NCI-H2196 treated with DMSO at 0.1 percent for 48 hours (cell line): ENCODE data around the gene REC114.
"Not testable (repeated sequence)": the region's sequence is repeated elsewhere in the genome, so short reads cannot be mapped to it uniquely, and the experiment has no call there.

Source experiments
- DNase-seq: peaks from one replicate; lab custom pipeline; 2025; ENCODE audit not compliant: unreplicated experiment; lab: John Stamatoyannopoulos, UW

Gene REC114, protein sequence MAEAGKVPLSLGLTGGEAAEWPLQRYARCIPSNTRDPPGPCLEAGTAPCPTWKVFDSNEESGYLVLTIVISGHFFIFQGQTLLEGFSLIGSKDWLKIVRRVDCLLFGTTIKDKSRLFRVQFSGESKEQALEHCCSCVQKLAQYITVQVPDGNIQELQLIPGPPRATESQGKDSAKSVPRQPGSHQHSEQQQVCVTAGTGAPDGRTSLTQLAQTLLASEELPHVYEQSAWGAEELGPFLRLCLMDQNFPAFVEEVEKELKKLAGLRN

DNA sequence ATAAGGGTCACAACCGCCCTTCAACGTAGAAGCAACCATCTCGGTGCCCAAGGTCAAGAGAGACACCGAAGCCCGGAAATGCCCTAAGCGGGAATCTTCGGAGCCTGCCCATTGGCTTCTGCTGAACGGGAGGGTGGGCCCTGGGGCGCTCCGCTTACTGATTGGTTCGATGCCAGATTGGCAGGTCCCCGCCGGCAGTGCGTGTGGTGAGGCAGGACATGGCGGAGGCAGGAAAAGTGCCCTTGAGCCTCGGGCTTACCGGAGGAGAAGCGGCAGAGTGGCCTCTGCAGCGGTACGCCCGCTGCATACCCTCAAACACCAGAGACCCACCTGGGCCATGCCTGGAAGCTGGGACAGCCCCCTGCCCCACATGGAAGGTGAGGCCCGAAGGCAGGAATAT, at the start of gene REC114:
TSS of gene REC114 (plus strand) at position 197 of the 400 bp plus-strand sequence. CDS start at position 219, 22 bp downstream.
- no peak for DNase-seq

DNA sequence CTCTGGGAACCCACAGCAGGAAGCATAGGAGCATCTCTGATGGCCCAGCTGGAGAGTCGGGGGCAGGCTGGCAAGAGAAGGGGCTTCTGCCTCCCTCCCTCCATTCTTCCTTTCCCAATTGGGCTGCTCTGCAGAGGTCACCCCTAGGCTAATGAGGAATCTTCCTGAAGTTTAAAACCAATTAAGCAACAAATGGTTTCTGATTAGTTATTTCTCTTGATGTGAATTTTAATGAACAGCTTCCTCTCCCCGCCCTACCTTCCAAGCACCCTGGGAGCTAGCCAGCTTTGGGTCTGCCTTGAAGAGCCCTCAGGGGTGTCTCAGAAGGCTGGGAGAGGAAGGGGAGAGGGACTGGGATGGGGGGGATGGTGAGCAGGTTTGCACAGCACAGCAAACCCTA, 49.6 kb upstream of the REC114 start:
- no peak for DNase-seq

DNA sequence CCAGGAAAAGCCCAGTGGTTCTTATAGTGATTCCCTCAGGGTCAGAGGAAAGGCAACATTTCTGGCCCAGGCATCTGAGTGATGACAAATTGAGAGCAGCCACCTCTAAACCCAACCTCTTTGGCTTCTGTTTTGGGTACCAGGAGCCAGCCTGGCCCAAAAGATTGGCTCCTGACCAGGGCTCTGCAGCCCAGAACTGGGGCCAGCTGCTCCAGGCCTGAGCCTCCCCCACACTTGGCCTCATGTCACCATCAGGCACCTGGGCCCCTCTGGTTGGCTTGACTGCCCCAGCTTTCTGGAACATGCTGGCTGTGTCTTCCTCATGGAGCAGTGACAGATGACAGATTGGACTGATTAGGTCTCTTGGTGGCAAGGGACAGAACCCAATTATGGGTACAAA, 48.2 kb upstream of the REC114 start:
- DNase-seq: no peak

DNA sequence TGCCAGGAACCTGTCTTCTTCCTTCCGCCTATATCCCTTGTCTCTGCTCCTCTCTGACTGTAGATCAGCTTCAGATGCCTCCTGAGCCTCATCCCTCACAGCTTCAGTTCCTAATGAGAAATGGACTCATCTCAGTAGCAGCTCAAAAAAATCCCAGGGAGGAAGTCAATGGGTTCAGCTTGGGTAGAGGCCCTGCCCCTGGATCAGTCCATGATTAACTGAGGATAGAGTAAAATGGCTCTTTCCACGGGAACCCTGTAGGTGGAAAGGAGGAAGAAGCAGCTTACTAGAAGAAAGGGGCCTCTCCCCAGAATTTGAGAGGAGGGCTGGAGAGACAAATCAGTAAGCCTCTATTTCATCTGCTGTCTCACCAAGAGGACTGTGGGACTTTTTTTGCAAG, 47.3 kb upstream of the REC114 start:
- DNase-seq: no peak

DNA sequence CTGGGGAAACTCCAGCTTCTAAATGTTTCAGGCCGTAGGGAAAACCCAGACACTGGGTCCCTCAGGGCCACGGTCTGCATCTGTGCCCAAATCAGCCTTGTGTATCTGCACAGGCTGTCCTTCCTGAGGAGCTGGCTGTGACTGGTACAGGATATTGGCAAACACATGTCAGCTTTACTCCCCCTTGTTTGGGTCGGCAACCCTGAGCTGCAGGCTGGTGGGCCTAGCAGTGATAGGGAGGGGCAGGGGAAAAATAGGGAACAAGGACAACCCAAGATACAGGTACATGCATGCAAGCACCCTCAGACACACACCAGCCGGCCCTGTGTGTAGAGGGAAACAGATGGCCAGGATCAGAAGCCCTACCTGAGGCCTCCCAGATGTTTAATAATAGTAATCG, 45.5 kb upstream of the REC114 start:
- no peak for DNase-seq

DNA sequence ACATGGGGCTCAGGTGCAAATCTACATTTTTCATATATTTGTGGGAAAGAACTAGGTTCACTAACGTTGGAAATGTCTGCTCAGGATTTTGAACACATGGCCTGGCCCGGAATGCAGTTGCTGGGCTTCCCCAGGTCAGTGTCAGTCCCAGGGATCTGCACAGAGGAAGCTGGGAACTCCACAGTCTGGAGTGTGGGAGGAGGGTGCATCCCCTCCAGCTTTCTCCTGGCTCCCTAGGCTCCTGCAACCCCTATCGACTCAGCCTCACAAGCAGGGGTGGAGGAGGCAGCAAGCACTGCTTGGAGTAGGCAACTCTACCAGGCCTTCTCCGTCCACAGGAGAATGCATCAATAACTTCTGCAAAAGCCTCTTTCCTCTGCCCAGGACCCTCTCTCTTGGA, 44.1 kb upstream of the REC114 start:
- DNase-seq: no peak

DNA sequence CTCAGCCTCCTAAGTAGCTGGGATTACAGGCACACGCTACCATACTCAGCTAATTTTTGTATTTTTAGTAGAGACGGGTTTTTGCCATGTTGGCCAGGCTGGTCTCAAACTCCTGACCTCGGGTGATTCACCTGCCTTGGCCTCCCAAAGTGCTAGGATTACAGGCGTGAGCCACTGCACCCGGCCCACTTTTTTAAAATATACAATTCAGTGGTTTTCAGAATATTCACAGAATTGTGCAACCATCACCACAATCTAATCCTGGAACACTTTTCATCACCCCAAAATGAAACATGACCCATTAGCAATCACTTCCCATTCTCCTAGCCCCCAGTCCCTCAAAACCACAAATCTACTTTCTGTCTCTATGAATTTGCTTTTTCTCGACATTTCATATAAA, 42.7 kb upstream of the REC114 start:
- not testable (repeated sequence) for DNase-seq

DNA sequence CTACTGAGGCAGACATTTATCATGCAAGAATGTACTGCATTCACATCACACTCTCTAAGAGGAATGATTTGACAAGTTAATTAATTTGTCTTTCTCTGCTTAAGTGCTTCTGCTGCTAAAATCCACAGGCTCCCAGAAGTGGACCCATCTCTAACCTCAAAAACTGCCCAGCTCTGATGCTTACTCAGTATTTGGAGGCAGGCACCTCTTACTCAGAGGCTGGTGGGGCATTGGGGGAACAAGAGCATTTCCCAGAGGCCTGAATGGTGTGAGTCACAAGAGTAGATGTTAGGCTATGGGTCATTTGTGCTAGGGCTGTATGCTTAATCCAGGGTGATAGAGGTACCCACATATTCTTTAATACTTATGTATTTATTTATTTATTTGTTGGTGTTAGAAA, 39.8 kb upstream of the REC114 start:
- DNase-seq: no peak

DNA sequence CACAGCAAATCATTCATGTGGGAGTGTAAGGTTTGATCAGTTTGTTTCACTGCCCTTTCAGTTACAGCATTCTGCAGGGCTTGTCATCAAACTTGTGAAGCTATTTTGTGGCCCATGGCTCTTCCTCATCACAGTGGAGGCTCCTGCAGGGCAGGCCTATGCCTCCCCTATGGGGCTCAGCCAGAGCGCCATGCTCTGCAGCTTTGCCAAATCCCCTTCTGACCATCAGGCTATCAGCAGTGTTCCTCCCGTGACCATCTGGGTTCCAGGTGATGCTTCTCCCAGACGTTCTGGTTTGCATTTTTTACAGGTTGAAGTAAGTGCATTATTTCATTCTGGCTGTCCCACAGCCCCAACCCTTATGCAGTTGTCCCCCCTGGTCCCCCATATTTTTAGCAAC, 28.1 kb upstream of the REC114 start:
- no peak for DNase-seq

DNA sequence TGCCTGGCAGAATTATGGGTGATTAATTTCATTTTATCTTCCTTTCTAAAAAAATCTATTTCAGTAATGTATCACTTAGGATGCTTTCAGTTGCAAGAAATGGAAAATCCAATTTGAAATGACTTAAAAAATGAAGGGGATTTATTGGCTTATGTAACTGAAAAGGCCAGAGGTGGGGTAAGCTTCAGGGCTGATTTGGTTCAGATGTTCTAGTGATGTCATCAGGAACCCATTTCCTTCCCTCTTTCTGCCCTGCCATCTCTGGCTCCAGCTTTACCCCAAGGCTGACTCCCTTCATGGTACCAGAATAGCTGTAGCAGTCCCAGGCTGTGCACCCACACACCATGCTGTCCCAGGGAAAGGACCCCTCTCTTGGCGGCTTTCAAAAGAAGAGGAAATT, 18.5 kb upstream of the REC114 start:
- DNase-seq: no peak

DNA sequence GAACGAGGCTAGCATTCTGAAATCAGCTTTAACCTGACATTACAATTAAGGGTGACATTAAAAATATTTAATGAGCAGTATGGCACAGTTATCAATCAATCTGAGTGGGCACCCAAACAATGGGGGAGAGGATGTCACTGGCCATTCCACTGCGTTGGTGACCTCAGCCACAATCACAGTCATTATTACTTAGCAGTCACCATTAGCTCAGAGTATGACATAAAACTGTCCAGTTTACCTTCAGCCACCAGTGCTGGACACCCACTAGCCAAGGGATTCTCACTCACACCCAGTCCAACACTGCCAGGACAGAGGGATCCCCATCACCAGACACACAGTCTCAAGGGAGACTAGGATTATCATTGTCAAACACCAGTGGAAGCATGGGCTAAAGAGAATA, 17.5 kb upstream of the REC114 start:
- no peak for DNase-seq

DNA sequence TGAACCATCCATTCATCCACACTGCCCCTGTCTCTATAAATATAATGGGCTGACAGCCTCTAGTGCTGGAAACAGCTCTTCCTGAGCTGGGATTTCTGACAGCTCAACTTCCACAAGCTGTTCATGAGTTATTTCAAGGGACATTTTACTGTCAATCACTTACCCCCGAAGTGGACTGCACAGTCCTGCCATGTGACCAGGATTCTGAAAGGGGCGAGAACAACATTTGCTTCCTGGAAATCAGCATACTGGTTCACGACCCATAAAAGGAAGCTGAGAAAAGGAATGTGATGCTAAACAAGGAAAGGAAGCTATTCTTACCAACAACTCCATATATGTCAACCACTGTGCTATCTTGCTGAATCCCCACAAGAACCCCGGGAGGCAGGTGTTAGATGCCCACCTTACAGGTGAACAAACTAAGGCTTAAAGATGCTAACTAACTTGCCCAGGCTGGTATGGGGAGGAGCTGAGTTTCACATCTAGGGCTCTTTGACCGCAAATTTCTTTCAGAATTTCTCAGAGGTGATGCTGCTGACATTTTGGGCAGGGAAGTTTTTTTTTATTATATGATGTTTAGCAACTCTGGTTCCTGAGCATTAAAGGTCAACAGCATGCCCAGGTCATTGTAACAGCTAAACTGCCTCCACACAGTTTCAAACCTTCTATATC, 16.5 kb upstream of the REC114 start:
- DNase-seq: no peak

DNA sequence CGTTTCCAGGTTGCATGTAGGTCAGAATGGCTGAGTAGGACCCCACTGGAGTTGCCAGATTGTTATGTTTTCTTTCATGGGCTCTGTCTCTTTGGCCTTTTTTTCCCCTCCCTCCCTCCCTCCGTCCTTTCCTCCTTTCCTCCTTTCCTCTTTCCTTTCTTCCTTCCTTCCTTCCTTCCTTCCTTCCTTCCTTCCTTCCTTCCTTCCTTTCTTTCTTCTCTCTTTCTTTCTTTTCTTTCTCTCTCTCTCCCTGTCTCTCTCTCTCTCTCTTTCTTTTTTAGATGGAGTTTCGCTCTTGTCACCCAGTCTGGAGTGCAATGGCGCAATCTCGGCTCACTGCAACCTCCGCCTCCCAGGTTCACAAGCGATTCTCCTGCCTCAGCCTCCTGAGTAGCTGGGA, 11.6 kb upstream of the REC114 start:
- DNase-seq: not testable (repeated sequence)

DNA sequence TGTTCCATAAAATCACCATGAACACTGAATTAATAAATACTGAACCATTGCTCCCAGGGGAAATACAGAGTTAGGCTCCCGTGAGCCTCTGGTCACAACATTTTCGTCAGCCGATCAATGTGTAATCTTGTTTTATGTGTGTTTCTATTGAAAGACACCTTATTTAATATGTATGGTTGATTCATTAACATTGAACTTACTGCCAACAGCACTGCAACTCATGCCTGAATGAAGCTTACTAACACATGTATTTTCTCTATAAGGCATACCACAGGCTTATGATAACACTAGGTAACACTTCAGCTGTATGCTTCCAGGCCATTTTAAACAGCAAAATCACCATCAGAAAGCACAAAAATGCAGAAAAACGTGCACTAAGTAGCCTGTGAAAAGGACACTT, 9.1 kb upstream of the REC114 start:
- DNase-seq: no peak

DNA sequence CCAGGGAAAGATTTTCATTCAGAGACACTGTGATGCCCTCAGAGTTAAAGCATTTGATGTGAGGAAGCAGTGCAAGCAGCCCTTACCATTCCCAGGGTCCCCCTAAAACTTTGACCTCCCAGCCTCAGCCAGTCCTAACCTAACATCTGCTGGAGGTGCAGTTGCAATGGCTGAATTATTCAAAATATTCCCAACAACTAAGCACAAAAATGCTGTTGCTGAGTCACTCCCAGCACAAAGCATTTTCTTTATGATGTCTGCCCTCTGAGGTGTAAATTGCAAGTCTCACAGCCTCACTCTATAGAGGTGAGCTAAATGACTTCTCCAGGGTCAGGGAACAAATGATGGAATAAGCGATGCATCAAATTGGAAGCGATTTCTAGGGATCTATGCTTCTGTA, 6.4 kb upstream of the REC114 start:
- no peak for DNase-seq

DNA sequence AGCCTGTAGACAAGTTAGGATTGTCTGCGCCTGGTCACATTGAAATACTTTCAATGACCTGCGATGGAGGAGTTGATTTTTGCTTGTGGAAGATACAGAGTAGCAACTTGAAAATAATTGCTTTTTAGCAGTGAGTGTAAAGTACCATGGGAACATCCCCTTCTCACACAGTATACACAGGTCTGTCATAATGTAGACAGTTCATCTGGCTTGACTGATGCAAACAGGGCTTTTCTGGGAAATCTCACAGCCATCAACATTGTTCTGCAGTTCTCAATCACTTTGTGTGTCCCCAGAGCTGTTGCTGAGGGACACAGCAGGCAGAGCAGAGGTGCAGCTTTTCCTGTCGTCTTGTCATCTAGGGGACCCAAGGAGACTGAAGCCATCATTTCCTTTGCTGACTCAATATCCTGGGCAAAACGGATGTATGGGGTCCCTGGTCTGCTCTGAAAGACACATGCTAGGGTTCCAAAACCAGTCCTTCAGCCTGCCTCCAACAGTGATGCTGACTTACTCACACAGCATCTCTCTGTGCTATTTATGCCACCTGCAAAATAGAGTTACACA, 5.3 kb upstream of the REC114 start:
- DNase-seq: no peak

DNA sequence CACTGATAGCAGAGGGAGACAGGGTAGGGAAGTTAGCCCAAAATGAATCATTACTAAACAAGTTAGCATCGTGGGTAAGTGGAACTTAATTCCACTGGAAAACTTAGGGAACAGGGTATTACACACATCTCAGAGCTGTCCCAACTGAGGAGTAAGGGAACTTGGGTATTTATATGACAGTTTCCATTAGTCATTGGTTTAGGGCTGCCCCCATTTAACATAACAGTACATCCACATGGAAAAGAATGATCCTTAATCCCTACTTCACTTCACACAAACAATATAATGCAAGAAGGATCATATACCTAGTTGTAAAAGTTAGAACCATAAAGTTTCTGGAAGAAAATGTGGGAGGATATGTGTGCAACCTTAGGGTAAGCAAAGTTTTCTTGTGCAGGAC, 4.3 kb upstream of the REC114 start:
- no peak for DNase-seq

DNA sequence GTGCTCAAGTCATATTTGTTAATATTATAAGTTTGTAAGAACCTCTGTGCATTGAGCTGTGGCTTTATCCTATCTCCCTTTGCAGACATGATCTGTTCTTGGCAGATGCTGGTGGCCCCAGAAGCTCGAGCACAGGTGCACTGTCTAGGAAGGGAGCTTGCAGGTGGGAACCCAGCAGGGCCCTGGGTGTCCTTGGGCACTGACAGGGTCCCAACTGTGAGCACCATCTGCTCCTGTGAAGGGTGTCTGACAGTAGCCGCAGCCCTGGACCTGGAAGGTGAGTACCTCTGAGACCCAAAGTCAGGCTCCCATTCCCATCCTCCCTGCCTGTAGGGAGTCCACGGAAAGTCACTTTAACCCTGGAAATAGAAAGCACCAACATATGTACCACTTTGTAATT, 2.4 kb upstream of the REC114 start:
- no peak for DNase-seq

DNA sequence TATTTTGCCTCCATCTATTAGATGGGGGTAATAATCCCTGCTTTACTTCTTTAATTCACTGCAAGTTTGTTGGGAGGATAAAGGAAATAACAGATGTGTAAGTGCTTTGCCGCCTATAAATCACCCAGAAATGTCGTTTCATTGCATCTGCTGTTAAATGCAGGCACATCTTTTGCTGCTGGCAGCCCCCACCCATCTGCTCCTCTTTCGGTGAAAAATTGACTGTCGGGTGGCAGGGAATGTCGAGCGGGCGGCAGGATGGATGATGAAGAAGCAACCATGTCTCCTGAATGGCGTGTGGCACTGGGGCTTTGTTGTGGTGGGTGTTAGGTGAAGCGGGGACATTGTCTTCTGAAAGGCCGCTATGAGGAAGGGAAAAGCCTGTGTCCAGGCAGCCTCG, 543 bp upstream of the REC114 start:
- no peak for DNase-seq

DNA sequence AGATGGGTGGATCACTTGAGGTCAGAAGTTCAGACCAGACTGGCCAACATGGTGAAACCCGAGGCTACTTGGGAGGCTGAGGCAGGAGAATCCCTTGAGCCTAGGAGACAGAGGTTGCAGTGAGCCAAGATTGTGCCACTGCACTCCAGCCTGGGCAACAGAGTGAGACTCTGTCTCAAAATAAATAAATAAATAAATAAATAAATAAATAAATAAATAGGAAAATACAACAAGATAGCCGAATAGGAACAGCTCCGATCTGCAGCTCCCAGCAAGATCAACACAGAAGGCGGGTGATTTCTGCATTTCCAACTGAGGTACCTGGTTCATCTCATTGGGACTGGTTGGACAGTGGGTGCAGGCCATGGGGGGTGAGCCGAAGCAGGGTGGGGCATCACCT, 4.5 kb downstream of the REC114 start:
- DNase-seq: not testable (repeated sequence)

DNA sequence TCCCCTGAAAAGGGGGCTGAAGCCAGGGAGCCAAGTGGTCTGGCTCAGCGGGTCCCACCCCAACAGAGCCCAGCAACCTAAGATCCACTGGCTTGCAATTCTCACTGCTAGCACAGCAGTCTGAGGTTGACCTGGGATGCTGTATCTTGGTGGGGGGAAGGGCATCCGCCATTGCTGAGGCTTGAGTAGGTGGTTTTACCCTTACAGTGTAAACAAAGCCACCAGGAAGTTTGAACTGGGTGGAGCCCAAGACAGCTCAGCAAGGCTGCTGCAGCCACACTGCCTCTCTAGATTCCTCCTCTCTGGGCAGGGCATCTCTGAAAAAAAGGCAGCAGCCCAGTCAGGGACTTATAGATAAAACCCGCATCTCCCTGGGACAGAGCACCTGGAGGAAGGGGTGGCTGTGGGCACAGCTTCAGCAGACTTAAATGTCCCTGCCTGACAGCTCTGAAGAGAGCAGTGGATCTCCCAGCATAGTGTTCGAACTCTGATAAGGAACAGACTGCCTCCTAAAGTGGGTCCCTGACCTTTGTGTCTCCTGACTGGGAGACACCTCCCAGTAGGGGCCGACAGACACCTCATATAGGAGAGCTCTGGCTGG, 5.3 kb downstream of the REC114 start:
- not testable (repeated sequence) for DNase-seq

DNA sequence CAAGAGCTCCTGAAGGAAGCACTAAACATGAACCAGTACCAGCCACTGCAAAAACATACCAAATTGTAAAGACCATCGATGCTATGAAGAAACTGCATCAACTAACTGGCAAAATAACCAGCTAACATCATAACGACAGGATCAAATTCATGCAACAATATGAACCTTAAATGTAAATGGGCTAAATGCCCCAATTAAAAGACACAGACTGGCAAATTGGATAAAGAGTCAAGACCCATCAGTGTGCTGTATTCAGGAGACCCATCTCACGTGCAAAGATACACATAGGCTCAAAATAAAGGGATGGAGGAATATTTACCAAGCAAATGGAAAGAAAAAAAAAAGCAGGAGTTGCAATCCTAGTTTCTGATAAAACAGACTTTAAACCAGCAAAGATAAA, 7.0 kb downstream of the REC114 start:
- DNase-seq: not testable (repeated sequence)
